Skeletal muscle cell (primary cell): ENCODE measurements around the gene COL4A1.
"Not testable (repeated sequence)": the region's sequence is repeated elsewhere in the genome, so short reads cannot be mapped to it uniquely, and the experiment has no call there.

Experiments used
- DNase-seq: peaks from one replicate; pipeline ENCODE4 v3.0.0-alpha.2; 2010; ENCODE audit warnings: low read depth
- H3K4me3 ChIP-seq: 2 replicates; pipeline ENCODE4 v1.5.1; 2011; ENCODE audit warnings: low read depth, mild to moderate bottlenecking, control low read depth, low read length, moderate library complexity

The COL4A1 gene

GRCh38 chr13:110328573-110328972 lies 21.6 kb upstream of the COL4A1 start:
- no peak for DNase-seq
- H3K4me3 ChIP-seq: no peak overlapping the region

GRCh38 chr13:110327051-110327721 lies 20.2 kb upstream of the COL4A1 start:
- no peak overlapping the region for H3K4me3 ChIP-seq
- no peak for DNase-seq

GRCh38 chr13:110326263-110326904 lies 19.4 kb upstream of the COL4A1 start:
- no peak for DNase-seq
- H3K4me3 ChIP-seq: no peak overlapping the region

- DNase-seq: no peak
- no peak overlapping the region for H3K4me3 ChIP-seq
Measured at GRCh38 chr13:110324026-110324749, 17.2 kb upstream of the COL4A1 start.

- no peak for DNase-seq
- no peak overlapping the region for H3K4me3 ChIP-seq
Measured at GRCh38 chr13:110323172-110323891, 16.4 kb upstream of the COL4A1 start.

GRCh38 chr13:110322828-110323171 lies 15.8 kb upstream of the COL4A1 start:
- DNase-seq: no peak
- no peak overlapping the region for H3K4me3 ChIP-seq

- DNase-seq: no peak
- H3K4me3 ChIP-seq: no peak overlapping the region
Measured at GRCh38 chr13:110322126-110322827, 15.3 kb upstream of the COL4A1 start.

- not testable (repeated sequence) for H3K4me3 ChIP-seq, DNase-seq
Measured at GRCh38 chr13:110321573-110321972, 14.6 kb upstream of the COL4A1 start.

GRCh38 chr13:110320645-110321044 lies 13.7 kb upstream of the COL4A1 start:
- H3K4me3 ChIP-seq: no peak overlapping the region

GRCh38 chr13:110319774-110320509 lies 13.0 kb upstream of the COL4A1 start:
- no peak overlapping the region for H3K4me3 ChIP-seq
- no peak for DNase-seq

More at GRCh38 chr13:110320645-110321044, 13.7 kb upstream of the COL4A1 start:
- no peak for DNase-seq

- H3K4me3 ChIP-seq: no peak overlapping the region
- no peak for DNase-seq
Measured at GRCh38 chr13:110319397-110319773, 12.4 kb upstream of the COL4A1 start.

- DNase-seq: no peak
- no peak overlapping the region for H3K4me3 ChIP-seq
Measured at GRCh38 chr13:110318920-110319319, 12.0 kb upstream of the COL4A1 start.

GRCh38 chr13:110317496-110318195 lies 10.7 kb upstream of the COL4A1 start:
- no peak for DNase-seq
- H3K4me3 ChIP-seq: no peak overlapping the region

- H3K4me3 ChIP-seq: no peak overlapping the region
- no peak for DNase-seq
Measured at GRCh38 chr13:110317093-110317492, 10.1 kb upstream of the COL4A1 start.

GRCh38 chr13:110316196-110316595 lies 9.2 kb upstream of the COL4A1 start:
- no peak for DNase-seq
- no peak overlapping the region for H3K4me3 ChIP-seq

GRCh38 chr13:110314516-110315245 lies 7.7 kb upstream of the COL4A1 start:
- no peak for DNase-seq
- no peak overlapping the region for H3K4me3 ChIP-seq

- DNase-seq: not testable (repeated sequence)
Measured at GRCh38 chr13:110313733-110314132, 6.8 kb upstream of the COL4A1 start.

GRCh38 chr13:110313261-110313660 lies 6.3 kb upstream of the COL4A1 start:
- H3K4me3 ChIP-seq, DNase-seq: not testable (repeated sequence)

More at GRCh38 chr13:110313733-110314132, 6.8 kb upstream of the COL4A1 start:
- not testable (repeated sequence) for H3K4me3 ChIP-seq
